ENCODE measurements around the gene PHKG2. TPM values are rescaled to one million over a fixed set of nuclear protein-coding genes. Genes with fewer than 3 reads are reported as not detected.

Gene PHKG2
- total RNA-seq, 3 donors from 2014 or later: 31.1 to 34.5 (median 31.9) TPM

DNA sequence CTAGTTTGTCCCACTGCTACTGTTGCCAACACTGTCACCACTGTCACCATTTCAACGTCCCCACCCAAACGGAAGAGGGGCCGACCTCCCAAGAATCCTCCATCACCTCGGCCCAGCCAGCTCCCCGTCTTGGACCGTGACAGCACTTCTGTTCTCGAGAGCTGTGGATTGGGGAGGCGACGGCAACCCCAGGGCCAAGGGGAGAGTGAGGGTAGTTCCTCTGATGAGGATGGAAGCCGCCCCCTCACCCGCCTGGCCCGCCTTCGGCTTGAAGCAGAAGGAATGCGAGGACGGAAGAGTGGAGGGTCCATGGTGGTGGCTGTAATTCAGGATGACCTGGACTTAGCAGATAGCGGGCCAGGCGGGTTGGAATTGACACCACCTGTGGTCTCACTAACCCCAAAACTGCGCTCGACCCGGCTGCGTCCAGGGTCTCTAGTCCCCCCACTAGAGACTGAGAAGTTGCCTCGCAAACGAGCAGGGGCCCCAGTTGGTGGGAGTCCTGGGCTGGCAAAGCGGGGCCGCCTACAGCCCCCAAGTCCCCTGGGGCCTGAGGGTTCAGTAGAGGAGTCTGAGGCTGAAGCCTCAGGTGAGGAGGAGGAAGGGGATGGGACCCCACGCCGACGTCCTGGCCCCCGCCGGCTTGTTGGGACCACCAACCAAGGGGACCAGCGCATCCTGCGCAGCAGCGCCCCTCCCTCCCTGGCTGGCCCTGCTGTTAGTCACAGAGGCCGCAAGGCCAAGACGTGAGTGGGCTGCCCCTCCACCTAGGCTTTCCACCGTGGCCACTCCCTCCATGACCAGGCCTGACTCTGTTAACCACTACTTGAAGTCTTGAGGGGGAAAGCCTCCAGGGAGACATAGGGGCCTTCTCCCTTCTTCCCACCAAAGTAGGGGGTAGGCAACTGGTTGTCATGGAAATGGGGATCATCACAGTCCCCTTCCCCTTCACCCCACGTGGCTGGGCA lies 9.0 kb upstream of the PHKG2 start:
- Mint-ChIP-seq H3K36me3 (ENCODE audit: insufficient read depth) (peaks cover 33% of the 10 kb centered on the region), H3K27me3 (ENCODE audit: low read depth) (no peaks in the 10 kb centered on the region), H3K9me3 (no peaks in the 10 kb centered on the region), H3K4me1 (ENCODE audit: low read depth) (peaks cover 11% of the 10 kb centered on the region), H3K4me3 (no peak overlapping the region)
- DNase-seq: no peak
- ATAC-seq: no peak

DNA sequence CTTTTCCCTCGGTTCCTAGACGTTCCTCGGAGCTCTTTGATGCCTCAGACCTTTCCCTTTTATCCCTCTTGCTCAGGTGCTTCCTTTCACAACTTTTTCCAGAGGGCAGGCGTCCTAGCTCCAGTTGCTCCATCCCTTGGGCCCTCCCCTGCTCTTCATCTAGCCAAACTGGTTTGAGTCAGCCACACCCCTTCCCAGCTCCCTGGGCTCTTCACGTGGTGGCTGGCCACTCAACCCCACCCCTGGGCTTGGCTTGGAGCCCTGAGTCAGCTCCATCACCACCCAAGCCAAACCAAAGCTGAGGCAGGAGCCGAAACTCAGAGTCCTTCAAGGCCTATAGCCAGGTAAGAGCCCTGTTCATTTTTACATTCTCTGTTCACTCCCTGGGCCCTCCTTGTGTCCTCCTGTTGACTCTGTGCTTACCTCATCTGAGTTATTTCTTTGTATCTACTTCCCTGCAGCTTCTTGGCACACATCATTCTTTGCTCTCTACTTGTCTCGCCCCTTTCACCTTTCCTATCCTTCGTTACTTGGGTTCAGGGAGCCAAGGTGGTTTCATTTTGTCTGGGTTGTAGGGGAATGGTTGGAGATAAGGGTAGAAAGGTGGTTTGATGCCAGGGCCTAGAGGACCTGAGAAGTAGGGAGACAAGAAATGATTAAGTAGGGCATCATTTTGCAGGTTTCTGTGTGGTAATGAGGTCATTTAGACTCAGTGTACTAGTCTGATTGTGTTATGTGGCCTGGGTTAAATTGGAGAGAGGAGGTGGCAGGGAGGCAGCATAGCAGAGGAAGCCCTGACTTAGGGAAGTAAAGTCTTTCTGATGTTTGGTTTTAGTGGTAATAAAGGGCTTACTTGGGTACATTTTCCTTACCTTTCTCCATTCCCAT lies 7.6 kb upstream of the PHKG2 start:
- DNase-seq (no peak), ATAC-seq (peak; percentile 51 to 52)
- Mint-ChIP-seq H3K9me3 (no peaks in the 10 kb centered on the region), H3K36me3 (ENCODE audit: insufficient read depth) (peaks cover 37% of the 10 kb centered on the region), H3K4me1 (ENCODE audit: low read depth) (peaks cover 11% of the 10 kb centered on the region), H3K4me3 (no peak overlapping the region), H3K27me3 (ENCODE audit: low read depth) (no peaks in the 10 kb centered on the region)

DNA sequence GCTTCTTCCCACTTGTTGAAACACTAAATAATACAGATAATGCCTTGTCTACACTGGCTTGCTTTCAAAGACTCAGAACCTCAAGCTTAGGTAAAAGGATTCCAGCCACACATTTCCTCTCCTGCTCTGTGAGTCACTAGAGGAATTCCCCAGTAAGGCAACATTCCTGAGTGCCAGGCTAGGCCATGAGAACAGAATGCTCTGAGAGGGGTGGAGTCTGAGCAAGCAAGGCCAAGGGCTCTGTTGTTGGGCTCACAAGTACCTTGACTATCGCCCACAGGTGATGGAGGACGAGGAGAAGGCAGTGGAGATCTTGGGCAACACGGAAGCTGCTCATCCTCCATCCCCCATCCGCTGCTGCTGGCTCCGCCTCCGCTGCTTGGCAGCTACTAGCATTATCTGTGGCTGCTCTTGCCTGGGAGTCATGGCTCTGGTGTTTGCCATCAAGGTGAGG lies 6.7 kb upstream of the PHKG2 start:
- Mint-ChIP-seq H3K27me3 (ENCODE audit: low read depth) (no peaks in the 10 kb centered on the region), H3K4me3 (no peak overlapping the region), H3K4me1 (ENCODE audit: low read depth) (peaks cover 11% of the 10 kb centered on the region), H3K36me3 (ENCODE audit: insufficient read depth) (peaks cover 32% of the 10 kb centered on the region), H3K9me3 (no peaks in the 10 kb centered on the region)
- DNase-seq: no peak
- no peak for ATAC-seq

DNA sequence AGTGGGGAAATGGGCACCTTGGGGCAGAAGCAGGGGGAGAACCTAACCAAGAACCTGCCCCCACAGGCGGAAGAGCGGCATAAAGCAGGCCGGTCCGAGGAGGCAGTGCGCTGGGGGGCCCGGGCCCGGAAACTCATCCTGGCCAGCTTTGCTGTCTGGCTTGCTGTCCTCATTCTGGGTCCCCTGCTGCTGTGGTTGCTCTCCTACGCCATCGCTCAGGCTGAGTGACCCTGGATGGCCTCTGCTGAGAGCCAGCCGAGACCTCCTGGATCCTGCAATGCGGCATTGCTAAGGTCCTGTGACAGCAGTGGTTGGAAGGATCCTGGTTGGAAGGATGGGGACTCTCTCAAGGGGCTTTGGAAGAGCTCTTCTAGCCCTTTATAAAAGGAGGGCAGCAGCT lies 4.5 kb upstream of the PHKG2 start:
- H3K4me3 Mint-ChIP-seq: no peak overlapping the region
- H3K27me3 Mint-ChIP-seq (ENCODE audit: low read depth): no peaks in the 10 kb centered on the region
- DNase-seq (no peak), ATAC-seq (no peak)
- peaks cover 23% of the 10 kb centered on the region for H3K36me3 Mint-ChIP-seq (ENCODE audit: insufficient read depth)
- H3K9me3 Mint-ChIP-seq: no peaks in the 10 kb centered on the region
- H3K4me1 Mint-ChIP-seq (ENCODE audit: low read depth): peaks cover 22% of the 10 kb centered on the region

DNA sequence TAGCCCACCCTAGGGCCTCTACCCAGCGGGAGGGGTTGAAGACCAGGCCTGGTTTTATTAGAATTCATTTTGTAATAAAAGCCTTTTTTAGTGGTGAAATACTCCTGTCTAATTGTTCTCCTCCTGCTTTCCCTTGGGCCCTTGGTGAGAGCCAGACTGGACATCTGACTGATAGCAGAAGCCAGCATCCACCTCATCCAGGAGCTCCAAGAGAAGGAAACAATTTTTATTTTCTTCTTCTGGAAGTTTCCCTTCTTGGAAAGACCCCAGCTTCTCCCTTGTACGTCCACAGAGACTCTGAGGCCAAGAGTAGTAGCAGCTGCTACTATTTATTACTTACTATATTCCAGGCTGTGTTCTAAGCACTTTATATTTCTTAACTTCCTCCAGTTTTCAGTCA lies 4.0 kb upstream of the PHKG2 start:
- H3K4me1 Mint-ChIP-seq (ENCODE audit: low read depth): peaks cover 23% of the 10 kb centered on the region
- no peaks in the 10 kb centered on the region for H3K27me3 Mint-ChIP-seq (ENCODE audit: low read depth)
- H3K9me3 Mint-ChIP-seq: no peaks in the 10 kb centered on the region
- H3K36me3 Mint-ChIP-seq (ENCODE audit: insufficient read depth): peaks cover 23% of the 10 kb centered on the region
- ATAC-seq (no peak), DNase-seq (no peak)
- no peak overlapping the region for H3K4me3 Mint-ChIP-seq

DNA sequence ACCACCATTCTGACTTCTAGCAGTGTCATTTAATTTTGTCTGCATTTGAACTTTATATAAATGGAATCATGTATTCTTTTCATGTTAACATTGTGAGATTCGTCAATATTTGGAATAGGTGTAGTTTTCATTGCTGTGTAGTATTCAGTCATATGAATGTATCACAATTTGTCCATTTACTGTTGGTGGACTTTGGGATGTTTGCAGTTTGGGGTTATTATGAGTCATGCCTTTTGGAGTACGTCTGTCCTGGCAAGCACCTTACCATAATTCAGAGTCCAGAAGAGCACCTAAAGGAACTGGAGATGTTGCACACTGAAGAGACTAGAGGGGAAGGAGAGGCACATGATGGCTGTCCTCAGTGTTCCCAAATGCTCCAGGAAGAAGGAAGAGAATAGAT lies 3.1 kb upstream of the PHKG2 start:
- Mint-ChIP-seq H3K27me3 (ENCODE audit: low read depth) (no peaks in the 10 kb centered on the region), H3K4me3 (no peak overlapping the region)

DNA sequence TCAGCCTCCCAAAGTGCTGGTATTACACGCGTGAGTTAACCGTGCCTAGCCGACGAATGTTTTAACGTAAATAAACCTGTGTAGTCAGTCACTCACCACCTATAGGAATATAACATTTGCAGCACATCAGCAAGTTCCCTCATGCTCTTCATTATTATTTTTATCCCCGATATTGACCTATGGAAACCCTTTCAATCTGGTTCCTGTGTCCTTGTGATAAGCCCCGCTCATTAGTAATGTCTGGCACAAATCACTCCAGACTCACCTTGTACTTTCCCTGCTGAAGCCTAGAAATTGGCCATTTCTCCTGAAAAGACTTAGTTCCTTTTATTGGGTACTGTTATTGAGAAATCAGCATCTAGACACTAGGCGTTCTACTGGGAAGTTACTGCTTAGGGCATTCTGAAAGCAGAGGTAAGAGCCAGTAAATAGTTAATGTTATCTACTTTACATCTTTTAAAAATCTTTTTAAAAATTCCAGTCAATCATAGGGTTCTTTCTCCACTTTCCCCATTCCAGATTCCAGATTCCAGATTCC lies 1.5 kb upstream of the PHKG2 start:
- Mint-ChIP-seq H3K4me3 (no peak overlapping the region), H3K4me1 (ENCODE audit: low read depth) (peaks cover 18% of the 10 kb centered on the region), H3K9me3 (no peaks in the 10 kb centered on the region), H3K27me3 (ENCODE audit: low read depth) (no peaks in the 10 kb centered on the region), H3K36me3 (ENCODE audit: insufficient read depth) (peaks cover 22% of the 10 kb centered on the region)
- DNase-seq (no peak), ATAC-seq (no peak)

More for the DNA sequence above, 3.1 kb upstream of the PHKG2 start:
- H3K9me3 Mint-ChIP-seq: no peaks in the 10 kb centered on the region
- H3K4me1 Mint-ChIP-seq (ENCODE audit: low read depth): peaks cover 28% of the 10 kb centered on the region
- no peak for DNase-seq
- no peak for ATAC-seq
- H3K36me3 Mint-ChIP-seq (ENCODE audit: insufficient read depth): peaks cover 23% of the 10 kb centered on the region

GRCh38 chr16:30747331-30747730 lies 894 bp upstream of the PHKG2 start:
- H3K4me3 Mint-ChIP-seq: peak overlapping the region; percentile 91
- DNase-seq (no peak), ATAC-seq (no peak)
- no peaks in the 10 kb centered on the region for H3K27me3 Mint-ChIP-seq (ENCODE audit: low read depth)
- H3K36me3 Mint-ChIP-seq (ENCODE audit: insufficient read depth): peaks cover 16% of the 10 kb centered on the region
- H3K9me3 Mint-ChIP-seq: no peaks in the 10 kb centered on the region
- H3K4me1 Mint-ChIP-seq (ENCODE audit: low read depth): peaks cover 17% of the 10 kb centered on the region

- Mint-ChIP-seq H3K4me1 (ENCODE audit: low read depth) (peaks cover 17% of the 10 kb centered on the region), H3K27me3 (ENCODE audit: low read depth) (no peaks in the 10 kb centered on the region), H3K4me3 (peak overlapping the region; percentile 91), H3K36me3 (ENCODE audit: insufficient read depth) (peaks cover 12% of the 10 kb centered on the region), H3K9me3 (no peaks in the 10 kb centered on the region)
- DNase-seq: no peak
- peak; percentile 22 for ATAC-seq
These were observed 615 bp downstream of the PHKG2 start for GRCh38 chr16:30748634-30749445.

- ATAC-seq: no peak
- no peaks in the 10 kb centered on the region for H3K27me3 Mint-ChIP-seq (ENCODE audit: low read depth)
- DNase-seq: no peak
- peaks cover 7% of the 10 kb centered on the region for H3K36me3 Mint-ChIP-seq (ENCODE audit: insufficient read depth)
- peak overlapping the region; percentile 26 for H3K4me3 Mint-ChIP-seq
- H3K4me1 Mint-ChIP-seq (ENCODE audit: low read depth): peaks cover 17% of the 10 kb centered on the region
- no peaks in the 10 kb centered on the region for H3K9me3 Mint-ChIP-seq
These were observed 2.0 kb downstream of the PHKG2 start for GRCh38 chr16:30750201-30750600.

DNA sequence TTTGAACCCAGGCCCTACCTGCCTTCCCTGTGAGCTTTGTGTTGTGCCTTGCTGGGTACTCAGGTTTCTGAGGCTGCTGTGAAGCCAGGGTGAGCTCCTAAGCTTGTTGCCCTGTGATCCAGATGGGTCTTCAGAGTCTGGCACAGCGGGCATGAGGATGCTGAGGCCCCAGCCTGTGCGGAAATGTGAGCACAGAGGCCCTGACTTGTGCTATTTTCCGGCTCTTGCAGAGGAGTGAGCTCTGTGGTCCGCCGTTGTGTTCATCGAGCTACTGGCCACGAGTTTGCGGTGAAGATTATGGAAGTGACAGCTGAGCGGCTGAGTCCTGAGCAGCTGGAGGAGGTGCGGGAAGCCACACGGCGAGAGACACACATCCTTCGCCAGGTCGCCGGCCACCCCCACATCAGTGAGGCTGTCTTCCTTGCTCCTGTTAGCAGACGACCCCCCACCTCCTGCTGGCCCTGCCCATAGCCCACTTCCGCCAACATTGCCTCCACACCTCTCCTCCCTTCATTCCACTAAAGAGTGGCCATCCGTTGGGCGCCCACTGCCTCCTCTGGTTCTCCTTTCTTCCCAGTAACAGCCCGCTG lies 2.7 kb downstream of the PHKG2 start:
- no peaks in the 10 kb centered on the region for H3K9me3 Mint-ChIP-seq
- peaks cover 6% of the 10 kb centered on the region for H3K36me3 Mint-ChIP-seq (ENCODE audit: insufficient read depth)
- DNase-seq: no peak
- H3K4me3 Mint-ChIP-seq: no peak overlapping the region
- H3K27me3 Mint-ChIP-seq (ENCODE audit: low read depth): no peaks in the 10 kb centered on the region
- H3K4me1 Mint-ChIP-seq (ENCODE audit: low read depth): peaks cover 17% of the 10 kb centered on the region
- ATAC-seq: no peak

DNA sequence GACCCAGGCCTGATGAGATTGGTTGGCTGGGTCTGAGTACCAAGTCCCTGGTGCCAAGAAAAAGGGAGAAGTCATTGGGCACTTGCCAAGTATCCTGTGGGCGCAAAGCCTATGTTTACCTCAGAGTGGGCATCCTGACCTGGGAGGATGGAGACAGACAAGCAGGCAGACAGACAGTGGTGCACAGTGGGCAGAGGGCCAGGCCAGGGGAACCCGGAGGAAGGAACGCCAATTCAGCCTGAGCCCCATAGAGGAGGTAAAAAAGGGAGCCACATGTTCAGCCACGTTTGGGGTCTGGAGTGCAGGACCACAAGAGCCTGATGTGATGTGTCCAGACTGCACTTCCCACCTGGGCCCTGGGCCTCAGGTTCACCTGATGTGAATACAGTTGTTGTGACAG lies 5.4 kb downstream of the PHKG2 start:
- Mint-ChIP-seq H3K36me3 (ENCODE audit: insufficient read depth) (peaks cover 8% of the 10 kb centered on the region), H3K27me3 (ENCODE audit: low read depth) (no peaks in the 10 kb centered on the region), H3K9me3 (no peaks in the 10 kb centered on the region), H3K4me1 (ENCODE audit: low read depth) (peaks cover 7% of the 10 kb centered on the region), H3K4me3 (no peak overlapping the region)
- ATAC-seq (no peak), DNase-seq (no peak)

DNA sequence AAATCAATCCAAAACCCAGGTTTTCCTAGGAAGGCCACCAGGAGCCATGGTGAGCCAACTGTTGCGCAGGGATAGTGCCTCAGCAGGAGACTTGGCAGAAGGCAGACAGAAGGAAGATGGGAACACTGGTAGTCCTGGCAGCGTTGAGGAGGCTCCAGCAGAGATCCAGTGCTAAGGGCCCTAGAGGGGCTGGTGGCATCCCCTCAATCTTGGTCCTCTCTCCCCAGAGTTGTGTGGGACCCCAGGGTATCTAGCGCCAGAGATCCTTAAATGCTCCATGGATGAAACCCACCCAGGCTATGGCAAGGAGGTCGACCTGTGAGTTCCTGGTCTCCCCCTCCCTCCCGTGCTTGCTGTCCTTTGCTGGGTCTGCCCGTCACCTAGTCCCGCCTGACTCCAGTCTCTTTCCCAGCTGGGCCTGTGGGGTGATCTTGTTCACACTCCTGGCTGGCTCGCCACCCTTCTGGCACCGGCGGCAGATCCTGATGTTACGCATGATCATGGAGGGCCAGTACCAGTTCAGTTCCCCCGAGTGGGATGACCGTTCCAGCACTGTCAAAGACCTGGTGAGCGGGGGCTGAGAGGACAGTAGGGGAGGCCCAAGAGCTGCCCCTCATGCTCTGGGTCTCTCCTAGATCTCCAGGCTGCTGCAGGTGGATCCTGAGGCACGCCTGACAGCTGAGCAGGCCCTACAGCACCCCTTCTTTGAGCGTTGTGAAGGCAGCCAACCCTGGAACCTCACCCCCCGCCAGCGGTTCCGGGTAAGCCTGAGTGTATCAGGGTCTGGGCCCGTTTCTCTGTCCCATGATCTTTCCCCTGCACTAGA lies 7.9 kb downstream of the PHKG2 start:
- ATAC-seq (no peak), DNase-seq (no peak)
- Mint-ChIP-seq H3K36me3 (ENCODE audit: insufficient read depth) (peaks cover 7% of the 10 kb centered on the region), H3K9me3 (no peaks in the 10 kb centered on the region), H3K27me3 (ENCODE audit: low read depth) (no peaks in the 10 kb centered on the region), H3K4me3 (no peak overlapping the region), H3K4me1 (ENCODE audit: low read depth) (peaks cover 8% of the 10 kb centered on the region)

Data from activated T-cell treated with anti-CD3 and anti-CD28 coated beads, Interleukin-2, amount 50 U/mL, for 4 hours (primary cell).